Natural killer cell (primary cell): ENCODE results near the gene METRN. TPM values are rescaled to one million over a fixed set of nuclear protein-coding genes. Genes with fewer than 3 reads are reported as not detected.
A peak's percentile ranks its signal among the peaks of the same experiment; 100 is the strongest.
"Not testable (repeated sequence)": the region's sequence is repeated elsewhere in the genome, so short reads cannot be mapped to it uniquely, and the experiment has no call there.

ENCODE experiments used
- ATAC-seq, 3 donors: fragments of 150-1000 bp in 2 of 3; fragments of 200-7000 bp in 1 of 3; cut with Tn5 transposase; 1 replicate in 1 of 3; 2 replicates in 2 of 3; pipeline ENCODE4 v1.10.0; 2021; ENCODE audit warnings: mild to moderate bottlenecking in 2 of 3, moderate library complexity in 2 of 3
- DNase-seq, 2 donors: peaks; one replicate each; pipeline versions ENCODE4 v3.0.0 to v3.0.0-alpha.2; 2013 to 2021; ENCODE audit warnings: mixed read lengths in 1 of 2
- H3K27ac ChIP-seq: one replicate; pipeline ENCODE4 v1.5.1; 2013; ENCODE audit warnings: mild to moderate bottlenecking, low read length
- H3K27me3 ChIP-seq: one replicate; pipeline ENCODE4 v1.6.1; 2013; ENCODE audit warnings: low read length; ENCODE audit not compliant: control insufficient read depth, insufficient read depth
- H3K36me3 ChIP-seq: one replicate; pipeline ENCODE4 v1.6.1; 2013; ENCODE audit warnings: low read length; ENCODE audit not compliant: control insufficient read depth, insufficient read depth
- H3K4me1 ChIP-seq: one replicate; pipeline ENCODE4 v1.6.1; 2013; ENCODE audit warnings: low read length; ENCODE audit not compliant: control insufficient read depth, insufficient read depth
- H3K4me3 ChIP-seq: one replicate; pipeline ENCODE4 v1.5.1; 2013; ENCODE audit warnings: low read length
- H3K9me3 ChIP-seq: one replicate; pipeline ENCODE4 v1.6.1; 2013; ENCODE audit warnings: low read length; ENCODE audit not compliant: control insufficient read depth, insufficient read depth
- H3K27ac Mint-ChIP-seq, 2 donors: one replicate each; pipeline ENCODE4 v1.8.0; 2022; ENCODE audit warnings: mild to moderate bottlenecking in 2 of 2, mixed read lengths in 2 of 2, moderate library complexity in 1 of 2
- H3K27me3 Mint-ChIP-seq, 2 donors: one replicate each; pipeline ENCODE4 v1.8.0; 2022; ENCODE audit warnings: low read depth in 2 of 2, mixed read lengths in 2 of 2
- H3K36me3 Mint-ChIP-seq: one replicate; pipeline ENCODE4 v1.8.0; 2022; ENCODE audit warnings: mixed read lengths
- H3K4me1 Mint-ChIP-seq, 2 donors: one replicate each; pipeline ENCODE4 v1.8.0; 2022; ENCODE audit warnings: mixed read lengths in 2 of 2
- H3K4me3 Mint-ChIP-seq: one replicate; pipeline ENCODE4 v1.8.0; 2022; ENCODE audit warnings: mild to moderate bottlenecking, moderate library complexity, mixed read lengths
- H3K9me3 Mint-ChIP-seq, 2 donors: one replicate each; pipeline ENCODE4 v1.8.0; 2022; ENCODE audit warnings: mixed read lengths in 2 of 2
- CTCF ChIP-seq: fragments of 200-600 bp; IDR thresholded peaks from one replicate; pipeline ENCODE4 v1.8.0; 2022; ENCODE audit warnings: antibody characterized with exemption
- WGBS: methylation state at CpG from one replicate; pipeline ENCODE4 v1.1.7; 2013; ENCODE audit warnings: missing lambda C conversion rate; ENCODE audit not compliant: insufficient coverage; 5-methylcytosine and 5-hydroxymethylcytosine counted together
- intact Hi-C: fragments of 100-400 bp; cut with micrococcal nuclease; formaldehyde crosslinking; loops from one replicate; pipeline ENCODE4 v1.14.2; 2022
- total RNA-seq, 4 donors: library from RNA; stranded (reverse); fragments of 120-200 nt in 1 of 4; gene quantifications; one replicate each; pipeline versions ENCODE4 v1.2.3 to v1.2.4, GENCODE V29; 2013 to 2022

Gene METRN
- total RNA-seq, 3 donors from 2014 or later (not counting 1 experiment from before 2014, with no cell fraction given) = 11.8 to 16.6 (median 14.3) TPM

- Mint-ChIP-seq H3K27ac (peak overlapping the region; percentile 83 to 87), H3K4me1 (peaks cover 6 to 24% of the 10 kb centered on the region in 2 donors), H3K36me3 (no peaks in the 10 kb centered on the region), H3K9me3 (no peaks in the 10 kb centered on the region), H3K4me3 (peak overlapping the region; percentile 92), H3K27me3 (peaks cover 0 to 8% of the 10 kb centered on the region in 2 donors)
- H3K9me3 ChIP-seq = no peaks in the 10 kb centered on the region
- peaks cover 6% of the 10 kb centered on the region for H3K27me3 ChIP-seq
- peak overlapping the region; percentile 67 for H3K27ac ChIP-seq
- H3K36me3 ChIP-seq = peaks cover 4% of the 10 kb centered on the region
- intact Hi-C loops = no loop called here
- H3K4me3 ChIP-seq = peak overlapping the region; percentile 56
- DNase-seq (no peak), ATAC-seq (no peak)
- 87% methylated on average over 26 of the region's 26 CpGs for WGBS
- H3K4me1 ChIP-seq = peaks cover 42% of the 10 kb centered on the region
- no peak for TF ChIP-seq CTCF
These were observed 25.6 kb upstream of the METRN start for GRCh38 chr16:689175-689897.

GRCh38 chr16:691242-691641, 23.7 kb upstream of the METRN start:
- ATAC-seq, H3K9me3 ChIP-seq, H3K4me3 ChIP-seq, DNase-seq, H3K36me3 Mint-ChIP-seq, H3K9me3 Mint-ChIP-seq, intact Hi-C loops, H3K27ac ChIP-seq, H3K36me3 ChIP-seq: not testable (repeated sequence)
- Mint-ChIP-seq H3K27me3 (peaks cover 0 to 11% of the 10 kb centered on the region in 2 donors), H3K4me3 (peak overlapping the region; percentile 53), H3K27ac (peak overlapping the region in 1 of 2 donors; percentile 87), H3K4me1 (peaks cover 10 to 22% of the 10 kb centered on the region in 2 donors)
- 93% methylated on average over 15 of the region's 16 CpGs for WGBS
- H3K4me1 ChIP-seq = peaks cover 42% of the 10 kb centered on the region
- peaks cover 21% of the 10 kb centered on the region for H3K27me3 ChIP-seq

- Mint-ChIP-seq H3K4me1 (peaks cover 10 to 21% of the 10 kb centered on the region in 2 donors), H3K36me3 (no peaks in the 10 kb centered on the region), H3K4me3 (peak overlapping the region; percentile 18), H3K9me3 (no peaks in the 10 kb centered on the region), H3K27ac (no peak overlapping the region), H3K27me3 (peaks cover 0 to 14% of the 10 kb centered on the region in 2 donors)
- Histone ChIP-seq H3K27ac (no peak overlapping the region), H3K27me3 (peaks cover 30% of the 10 kb centered on the region), H3K4me3 (no peak overlapping the region), H3K4me1 (peaks cover 43% of the 10 kb centered on the region), H3K36me3 (no peaks in the 10 kb centered on the region), H3K9me3 (no peaks in the 10 kb centered on the region)
- no peak for TF ChIP-seq CTCF
- ATAC-seq = no peak
- intact Hi-C loops = no loop called here
- no peak for DNase-seq
- WGBS = 81% methylated on average over 4 of the region's 10 CpGs
These were observed 22.4 kb upstream of the METRN start for GRCh38 chr16:692356-693108.

GRCh38 chr16:693364-693763, 21.6 kb upstream of the METRN start:
- 59% methylated on average over 22 of the region's 22 CpGs for WGBS

More at GRCh38 chr16:693364-693763, 21.6 kb upstream of the METRN start:
- intact Hi-C loops = no loop called here
- H3K9me3 Mint-ChIP-seq = no peaks in the 10 kb centered on the region
- Histone ChIP-seq H3K36me3 (no peaks in the 10 kb centered on the region), H3K9me3 (no peaks in the 10 kb centered on the region), H3K4me3 (no peak overlapping the region), H3K4me1 (peaks cover 43% of the 10 kb centered on the region), H3K27ac (no peak overlapping the region), H3K27me3 (peaks cover 30% of the 10 kb centered on the region)
- no peaks in the 10 kb centered on the region for H3K36me3 Mint-ChIP-seq
- H3K27me3 Mint-ChIP-seq = peaks cover 0 to 14% of the 10 kb centered on the region in 2 donors
- TF ChIP-seq CTCF = no peak
- no peak overlapping the region for H3K27ac Mint-ChIP-seq
- peaks cover 10 to 21% of the 10 kb centered on the region in 2 donors for H3K4me1 Mint-ChIP-seq
- no peak for DNase-seq
- no peak overlapping the region for H3K4me3 Mint-ChIP-seq
- no peak for ATAC-seq
